Liver (tissue), 9 donors: ENCODE measurements around the gene TUBG2. TPM values are rescaled to one million over a fixed set of nuclear protein-coding genes. Genes with fewer than 3 reads are reported as not detected.
A peak's percentile ranks its signal among the peaks of the same experiment; 100 is the strongest.

Source experiments
- DNase-seq: peaks from one replicate; pipeline ENCODE4 v3.0.0-alpha.2; 2017; ENCODE audit warnings: low spot score
- H3K27ac ChIP-seq, 2 donors: one replicate each; pipeline ENCODE4 v1.7.0; 2013; ENCODE audit warnings: inconsistent platforms in 2 of 2, low read length in 2 of 2, control low read depth in 1 of 2, low read depth in 1 of 2, mild to moderate bottlenecking in 1 of 2
- H3K27me3 ChIP-seq, 4 donors: one replicate each; pipeline versions ENCODE4 v1.6.1 to v1.7.0; 2013; ENCODE audit warnings: low read length in 3 of 4, inconsistent platforms in 1 of 4, mild to moderate bottlenecking in 1 of 4, moderate library complexity in 1 of 4; ENCODE audit not compliant: control insufficient read depth in 4 of 4, insufficient read depth in 4 of 4
- H3K36me3 ChIP-seq, 4 donors: one replicate each; pipeline versions ENCODE4 v1.6.1 to v1.7.0; 2013; ENCODE audit warnings: low read length in 3 of 4, mild to moderate bottlenecking in 3 of 4, low read depth in 1 of 4, moderate library complexity in 1 of 4; ENCODE audit not compliant: control insufficient read depth in 4 of 4, insufficient read depth in 3 of 4
- H3K4me1 ChIP-seq, 4 donors: one replicate each; pipeline versions ENCODE4 v1.6.1 to v1.7.0; 2013; ENCODE audit warnings: low read length in 3 of 4, mild to moderate bottlenecking in 3 of 4, moderate library complexity in 1 of 4; ENCODE audit not compliant: control insufficient read depth in 4 of 4, insufficient read depth in 4 of 4
- H3K4me3 ChIP-seq, 3 donors: one replicate each; pipeline versions ENCODE4 v1.6.1 to v1.7.0; 2013; ENCODE audit warnings: low read length in 3 of 3, control low read depth in 1 of 3, low read depth in 1 of 3, mild to moderate bottlenecking in 1 of 3
- H3K9ac ChIP-seq, 2 donors: one replicate each; pipeline ENCODE4 v1.7.0; 2013; ENCODE audit warnings: low read length in 2 of 2, mild to moderate bottlenecking in 2 of 2, moderate library complexity in 2 of 2, control low read depth in 1 of 2, low read depth in 1 of 2
- H3K9me3 ChIP-seq, 4 donors: one replicate each; pipeline versions ENCODE4 v1.6.1 to v1.7.0; 2013; ENCODE audit warnings: low read length in 3 of 4; ENCODE audit not compliant: control insufficient read depth in 4 of 4
- EGR1 ChIP-seq, 2 donors: IDR thresholded peaks; 2 replicates each; pipeline ENCODE4 v1.6.1; 2016 to 2018; ENCODE audit warnings: antibody characterized with exemption in 2 of 2, low read depth in 2 of 2
- FOXA1 ChIP-seq: IDR thresholded peaks from 2 replicates; pipeline ENCODE4 v1.6.1; 2016; ENCODE audit warnings: antibody characterized with exemption
- GABPA ChIP-seq, 2 donors: IDR thresholded peaks in 1 of 2; conservative IDR thresholded peaks in 1 of 2; 2 replicates each; pipeline ENCODE4 v1.6.1; 2016; ENCODE audit warnings: antibody characterized with exemption in 2 of 2, mild to moderate bottlenecking in 1 of 2, moderate library complexity in 1 of 2
- HNF4A ChIP-seq, 2 donors: conservative IDR thresholded peaks; 2 replicates each; pipeline ENCODE4 v1.6.1; 2016; ENCODE audit warnings: antibody characterized with exemption in 2 of 2, mild to moderate bottlenecking in 2 of 2
- MAX ChIP-seq: IDR thresholded peaks from 2 replicates; pipeline ENCODE4 v1.6.1; 2016; ENCODE audit warnings: antibody characterized with exemption
- NR2F2 ChIP-seq: IDR thresholded peaks from 2 replicates; pipeline ENCODE4 v1.6.1; 2016; ENCODE audit warnings: antibody characterized with exemption
- RAD21 ChIP-seq, 2 donors: IDR thresholded peaks; 2 replicates each; pipeline ENCODE4 v1.6.1; 2016; ENCODE audit warnings: antibody characterized with exemption in 2 of 2, mild to moderate bottlenecking in 2 of 2
- RXRA ChIP-seq, 2 donors: IDR thresholded peaks; 2 replicates each; pipeline ENCODE4 v1.6.1; 2017 to 2018; ENCODE audit warnings: antibody characterized with exemption in 2 of 2, mild to moderate bottlenecking in 1 of 2
- SP1 ChIP-seq: IDR thresholded peaks from 2 replicates; pipeline ENCODE4 v1.6.1; 2018; ENCODE audit warnings: antibody characterized with exemption, mild to moderate bottlenecking
- TAF1 ChIP-seq: conservative IDR thresholded peaks from 2 replicates; pipeline ENCODE4 v1.6.1; 2016; ENCODE audit warnings: antibody characterized with exemption, mild to moderate bottlenecking
- ZBTB33 ChIP-seq: IDR thresholded peaks from 2 replicates; pipeline ENCODE4 v1.6.1; 2016; ENCODE audit warnings: antibody characterized with exemption
- WGBS: extraction: QIAGEN DNeasy Blood & Tissue Kit; methylation state at CpG from one replicate; pipeline ENCODE4 v1.1.7; 2013; 5-methylcytosine and 5-hydroxymethylcytosine counted together
- polyA plus RNA-seq, 2 donors: library from polyadenylated mRNA; stranded (reverse) in 1 of 2; unstranded in 1 of 2; fragments of 200-250 nt in 1 of 2; fragments of >200 nt in 1 of 2; fragmentation: Nextera tagmentation in 1 of 2; extraction: Ambion mirVana in 1 of 2; gene quantifications; one replicate each; pipeline versions ENCODE4 v1.2.1 to v1.2.3, GENCODE V29; 2013 to 2015
- total RNA-seq, 2 donors: library from RNA; depleted of rRNA; stranded (reverse); fragments of >200 nt; gene quantifications; one replicate each; pipeline ENCODE4 v1.2.3, GENCODE V29; 2014
- TF ChIP-seq, protein P1 (sequence below): IDR thresholded peaks from 2 replicates; pipeline ENCODE4 v1.6.1; 2016; ENCODE audit warnings: antibody characterized with exemption
- TF ChIP-seq, protein P2 (sequence below): fragments of 150-350 bp; IDR thresholded peaks from 2 replicates; pipeline ENCODE4 v1.5.1; 2017; ENCODE audit warnings: improper control_type of control experiment, low read depth, low read length; ENCODE audit not compliant: missing input control
- donor health status: healthy.
- donor health status: healthy.
- donor health status: healthy.
- donor health status: healthy.
- donor health status: healthy.

TUBG2 gene
- total and polyA plus RNA-seq, 4 donors: 1.4 to 10.8 (median 5.0) TPM

GRCh38 chr17:42681976-42682721, 23.1 kb downstream of the TUBG2 start, which contains the start of gene CNTNAP1:
Gene CNTNAP1 (plus strand): TSS chr17:42682531. CDS start chr17:42682830, 299 bp downstream.
- Histone ChIP-seq H3K4me3 (peak within 1 kb of the TSS in 1 of 3 donors; percentile 12), H3K27me3 (peaks cover 0 to 8% (median 0%) of the 10 kb centered on the region in 4 donors), H3K4me1 (peaks cover 17 to 53% (median 34%) of the 10 kb centered on the region in 4 donors), H3K9me3 (no peaks in the 10 kb centered on the region), H3K9ac (no peak within 1 kb of the TSS), H3K27ac (peak within 1 kb of the TSS; percentile 4 to 38), H3K36me3 (no peaks in the 10 kb centered on the region)
- no peak for DNase-seq
- WGBS: 9% methylated on average over 22 of the region's 22 CpGs
- no peak for TF ChIP-seq EGR1 (IDR thresholded peaks at IDR 0.05; ENCODE audit: low read depth in 2 of 2)
- TF ChIP-seq, protein P1, sequence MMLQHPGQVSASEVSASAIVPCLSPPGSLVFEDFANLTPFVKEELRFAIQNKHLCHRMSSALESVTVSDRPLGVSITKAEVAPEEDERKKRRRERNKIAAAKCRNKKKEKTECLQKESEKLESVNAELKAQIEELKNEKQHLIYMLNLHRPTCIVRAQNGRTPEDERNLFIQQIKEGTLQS: no peak
- TF ChIP-seq SP1: no peak
- no peak for TF ChIP-seq ZBTB33
- TF ChIP-seq RAD21 (IDR thresholded peaks at IDR 0.05): no peak
- no peak for TF ChIP-seq FOXA1
- TF ChIP-seq, protein P2, sequence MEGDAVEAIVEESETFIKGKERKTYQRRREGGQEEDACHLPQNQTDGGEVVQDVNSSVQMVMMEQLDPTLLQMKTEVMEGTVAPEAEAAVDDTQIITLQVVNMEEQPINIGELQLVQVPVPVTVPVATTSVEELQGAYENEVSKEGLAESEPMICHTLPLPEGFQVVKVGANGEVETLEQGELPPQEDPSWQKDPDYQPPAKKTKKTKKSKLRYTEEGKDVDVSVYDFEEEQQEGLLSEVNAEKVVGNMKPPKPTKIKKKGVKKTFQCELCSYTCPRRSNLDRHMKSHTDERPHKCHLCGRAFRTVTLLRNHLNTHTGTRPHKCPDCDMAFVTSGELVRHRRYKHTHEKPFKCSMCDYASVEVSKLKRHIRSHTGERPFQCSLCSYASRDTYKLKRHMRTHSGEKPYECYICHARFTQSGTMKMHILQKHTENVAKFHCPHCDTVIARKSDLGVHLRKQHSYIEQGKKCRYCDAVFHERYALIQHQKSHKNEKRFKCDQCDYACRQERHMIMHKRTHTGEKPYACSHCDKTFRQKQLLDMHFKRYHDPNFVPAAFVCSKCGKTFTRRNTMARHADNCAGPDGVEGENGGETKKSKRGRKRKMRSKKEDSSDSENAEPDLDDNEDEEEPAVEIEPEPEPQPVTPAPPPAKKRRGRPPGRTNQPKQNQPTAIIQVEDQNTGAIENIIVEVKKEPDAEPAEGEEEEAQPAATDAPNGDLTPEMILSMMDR: no peak
- TF ChIP-seq TAF1: no peak
- TF ChIP-seq RXRA (IDR thresholded peaks at IDR 0.05): no peak
- no peak for TF ChIP-seq NR2F2

DNA sequence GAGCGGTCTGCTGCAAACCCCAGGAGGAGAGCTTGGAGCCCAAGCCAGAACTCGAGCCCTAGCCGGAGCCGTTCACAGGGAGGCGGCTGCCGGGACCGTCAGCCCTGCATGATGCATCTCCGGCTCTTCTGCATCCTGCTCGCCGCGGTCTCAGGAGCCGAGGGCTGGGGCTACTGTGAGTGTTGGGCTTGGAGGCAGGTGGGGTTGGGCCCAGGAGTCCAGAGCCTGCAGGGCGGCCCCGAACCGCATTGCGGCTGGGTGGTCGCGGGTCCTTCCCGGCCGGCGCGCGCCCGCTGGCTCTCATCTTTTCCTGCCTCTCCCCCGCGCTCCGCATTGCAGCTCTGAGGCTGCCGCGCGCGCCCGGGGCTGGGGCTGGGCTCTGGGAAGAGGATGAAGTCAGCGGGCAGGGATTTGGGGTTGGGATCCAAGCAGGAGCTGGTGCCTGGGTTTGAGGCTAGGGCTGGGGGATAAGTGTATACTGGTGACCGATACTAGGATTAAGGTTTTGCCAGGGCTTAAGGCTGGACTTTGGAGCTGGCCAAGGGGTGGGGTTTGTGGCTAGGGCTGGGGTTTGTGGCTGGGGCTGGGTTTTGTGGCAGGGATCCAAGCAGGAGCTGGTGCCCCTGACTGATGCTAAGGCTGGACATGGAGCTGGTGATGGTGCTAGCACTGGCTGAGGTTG, 23.8 kb downstream of the TUBG2 start:
- H3K27me3 ChIP-seq: peaks cover 0 to 11% (median 0%) of the 10 kb centered on the region in 4 donors

More for the DNA sequence above, 23.8 kb downstream of the TUBG2 start:
- no peaks in the 10 kb centered on the region for H3K9me3 ChIP-seq
- H3K4me3 ChIP-seq: peak overlapping the region in 1 of 3 donors; percentile 12
- TF ChIP-seq HNF4A (conservative IDR thresholded peaks at IDR 0.05): peak in 1 of 2 donors; percentile 36
- TF ChIP-seq, protein P1: no peak
- TF ChIP-seq GABPA (IDR thresholded peaks at IDR 0.05 in 1 of 2, conservative IDR thresholded peaks at IDR 0.05 in 1 of 2): no peak
- no peak for TF ChIP-seq MAX
- TF ChIP-seq, protein P2: no peak
- H3K4me1 ChIP-seq: peaks cover 14 to 47% (median 28%) of the 10 kb centered on the region in 4 donors
- WGBS: 2% methylated on average over 34 of the region's 34 CpGs
- no peak for DNase-seq
- peak overlapping the region; percentile 4 to 38 for H3K27ac ChIP-seq
- no peak overlapping the region for H3K9ac ChIP-seq
- no peaks in the 10 kb centered on the region for H3K36me3 ChIP-seq
